Duodenal mucosa (tissue), 2 donors: ENCODE results near the gene TDRD10.
A peak's percentile ranks its signal among the peaks of the same experiment; 100 is the strongest.

ENCODE experiments used
- H3K27ac ChIP-seq: one replicate; pipeline ENCODE4 v1.7.0; 2013; ENCODE audit warnings: low read depth, low read length
- H3K27me3 ChIP-seq, 2 donors: one replicate each; pipeline ENCODE4 v1.7.0; 2013; ENCODE audit warnings: low read length in 2 of 2, control low read depth in 1 of 2; ENCODE audit not compliant: insufficient read depth in 2 of 2, control insufficient read depth in 1 of 2
- H3K36me3 ChIP-seq, 2 donors: one replicate each; pipeline ENCODE4 v1.7.0; 2013; ENCODE audit warnings: low read length in 2 of 2, control low read depth in 1 of 2; ENCODE audit not compliant: insufficient read depth in 2 of 2, control insufficient read depth in 1 of 2
- H3K4me1 ChIP-seq, 2 donors: one replicate each; pipeline ENCODE4 v1.7.0; 2013; ENCODE audit warnings: low read length in 2 of 2, control low read depth in 1 of 2; ENCODE audit not compliant: insufficient read depth in 2 of 2, control insufficient read depth in 1 of 2
- H3K4me3 ChIP-seq, 2 donors: one replicate each; pipeline ENCODE4 v1.7.0; 2013; ENCODE audit warnings: low read length in 2 of 2, low read depth in 1 of 2
- H3K9ac ChIP-seq, 2 donors: one replicate each; pipeline ENCODE4 v1.7.0; 2013; ENCODE audit warnings: low read length in 2 of 2, low read depth in 1 of 2
- H3K9me3 ChIP-seq, 2 donors: one replicate each; pipeline ENCODE4 v1.7.0; 2013; ENCODE audit warnings: low read length in 2 of 2, control low read depth in 1 of 2; ENCODE audit not compliant: control insufficient read depth in 1 of 2

Gene TDRD10, protein sequence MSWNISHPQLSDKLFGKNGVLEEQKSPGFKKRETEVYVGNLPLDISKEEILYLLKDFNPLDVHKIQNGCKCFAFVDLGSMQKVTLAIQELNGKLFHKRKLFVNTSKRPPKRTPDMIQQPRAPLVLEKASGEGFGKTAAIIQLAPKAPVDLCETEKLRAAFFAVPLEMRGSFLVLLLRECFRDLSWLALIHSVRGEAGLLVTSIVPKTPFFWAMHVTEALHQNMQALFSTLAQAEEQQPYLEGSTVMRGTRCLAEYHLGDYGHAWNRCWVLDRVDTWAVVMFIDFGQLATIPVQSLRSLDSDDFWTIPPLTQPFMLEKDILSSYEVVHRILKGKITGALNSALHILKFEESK

DNA sequence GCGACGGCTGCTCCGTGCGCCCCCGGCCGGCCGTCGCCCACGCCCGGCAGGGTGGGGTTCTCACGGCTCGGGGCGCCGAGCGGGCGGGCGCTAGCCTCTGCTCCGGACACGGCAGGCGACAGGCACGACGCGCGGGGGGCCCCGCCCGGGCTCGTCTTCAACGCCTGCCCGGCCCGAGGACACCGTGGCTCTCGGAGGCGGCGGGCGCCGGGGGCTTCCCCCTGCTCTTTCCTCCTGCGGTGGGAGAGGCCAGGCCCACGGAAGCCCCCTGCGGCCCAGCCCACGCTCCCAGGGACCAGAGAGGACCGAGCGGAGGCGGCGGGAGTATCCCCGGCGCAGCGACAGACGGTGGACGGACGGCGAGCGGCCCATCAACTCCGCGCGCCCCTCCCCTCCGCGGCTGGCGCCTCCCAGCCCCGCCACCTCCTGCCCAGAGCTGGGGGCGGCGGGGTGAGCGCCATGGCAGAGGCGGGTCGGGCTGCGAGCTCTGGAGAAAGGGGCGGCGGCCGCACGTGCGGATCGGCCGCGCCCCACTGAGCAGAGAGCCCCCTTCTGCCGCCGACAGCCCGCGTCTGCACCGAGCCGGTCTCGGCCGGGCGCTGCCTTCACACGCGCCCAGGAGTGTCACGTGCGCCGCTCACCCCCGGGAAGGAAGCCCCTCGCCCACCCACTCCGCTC, at the start of gene TDRD10, which contains the start of gene SHE:
Gene TDRD10 (plus strand): TSS at position 154 of the 678 bp plus-strand sequence. CDS start 4,685 bp downstream, outside the sequence.
Gene SHE (minus strand): TSS at position 347 of the 678 bp plus-strand sequence. CDS start 386 bp downstream, outside the sequence.
- no peak within 1 kb of the TSS for H3K27ac ChIP-seq
- H3K9me3 ChIP-seq: no peaks in the 10 kb centered on the region
- H3K27me3 ChIP-seq: peaks cover 32 to 35% of the 10 kb centered on the region in 2 donors
- peak within 1 kb of the TSS; percentile 42 to 62 for H3K4me3 ChIP-seq
- no peaks in the 10 kb centered on the region for H3K36me3 ChIP-seq
- H3K9ac ChIP-seq: peak within 1 kb of the TSS; percentile 9 to 18
- H3K4me1 ChIP-seq: no peaks in the 10 kb centered on the region

DNA sequence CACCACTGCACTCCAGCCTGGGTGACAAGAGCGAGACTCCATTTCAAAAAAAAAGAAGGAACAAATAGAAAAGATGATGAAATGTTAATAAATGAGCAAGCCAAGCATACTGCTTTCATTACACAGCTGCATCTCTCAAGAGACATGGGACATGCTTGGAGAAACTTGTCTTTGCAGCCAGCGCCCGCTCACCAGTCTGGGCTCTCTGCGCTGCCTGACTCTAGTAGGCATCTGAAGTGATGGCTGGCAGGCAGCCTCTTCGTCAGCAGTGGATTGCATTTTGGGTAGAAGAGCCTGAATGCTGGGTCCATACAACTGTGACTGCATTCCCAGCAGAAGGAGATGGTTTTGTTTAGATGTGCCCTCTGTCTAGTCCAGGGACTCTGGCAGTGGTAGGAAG, 48.9 kb upstream of the TDRD10 start:
- no peak overlapping the region for H3K4me3 ChIP-seq
- H3K9ac ChIP-seq: peak overlapping the region in 1 of 2 donors; percentile 12
- no peaks in the 10 kb centered on the region for H3K9me3 ChIP-seq
- H3K36me3 ChIP-seq: peaks cover 40% of the 10 kb centered on the region in 2 donors
- H3K27me3 ChIP-seq: no peaks in the 10 kb centered on the region
- H3K27ac ChIP-seq: no peak overlapping the region
- H3K4me1 ChIP-seq: peaks cover 9 to 13% of the 10 kb centered on the region in 2 donors

DNA sequence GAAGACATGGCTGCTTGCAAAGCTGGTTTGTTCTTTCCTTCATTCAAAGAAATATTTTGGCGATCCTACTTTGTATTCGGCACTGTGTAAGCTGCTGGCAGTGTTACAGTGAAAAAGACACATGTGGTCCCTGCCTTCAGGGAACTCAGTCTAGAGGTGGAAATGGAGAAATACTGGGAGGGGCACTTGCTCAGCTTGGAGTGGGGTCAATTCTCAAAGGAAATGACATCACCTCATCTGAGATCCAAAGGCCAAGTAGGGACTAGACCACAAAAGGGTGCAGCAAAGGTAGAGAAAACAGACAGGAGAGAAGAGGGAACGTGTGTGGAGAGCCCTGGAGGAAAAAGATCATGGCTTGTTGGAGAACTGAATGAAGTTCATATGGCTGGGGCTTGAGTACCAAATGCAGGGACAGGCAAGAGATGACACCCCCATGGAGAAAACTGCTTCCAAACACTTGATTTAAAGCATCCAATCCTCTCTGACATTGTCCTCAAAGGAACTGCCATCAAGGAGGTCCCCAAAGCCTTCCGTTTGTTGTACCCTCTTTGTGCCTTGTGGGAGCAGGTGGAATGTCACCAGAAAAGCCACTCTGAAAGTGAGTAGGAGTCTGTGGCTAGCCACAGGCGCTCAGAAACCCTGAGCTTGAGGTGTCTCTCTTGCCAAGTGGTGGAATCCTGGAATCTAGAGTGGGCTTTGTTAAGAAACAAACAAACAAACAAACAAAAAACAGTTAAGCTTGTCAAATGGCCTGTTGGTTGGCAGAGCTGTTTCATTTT, 48.3 kb upstream of the TDRD10 start:
- Histone ChIP-seq H3K9ac (peak overlapping the region in 1 of 2 donors; percentile 12), H3K9me3 (no peaks in the 10 kb centered on the region), H3K36me3 (peaks cover 36 to 39% of the 10 kb centered on the region in 2 donors), H3K27ac (no peak overlapping the region), H3K4me1 (peaks cover 9 to 13% of the 10 kb centered on the region in 2 donors), H3K27me3 (no peaks in the 10 kb centered on the region), H3K4me3 (no peak overlapping the region)

DNA sequence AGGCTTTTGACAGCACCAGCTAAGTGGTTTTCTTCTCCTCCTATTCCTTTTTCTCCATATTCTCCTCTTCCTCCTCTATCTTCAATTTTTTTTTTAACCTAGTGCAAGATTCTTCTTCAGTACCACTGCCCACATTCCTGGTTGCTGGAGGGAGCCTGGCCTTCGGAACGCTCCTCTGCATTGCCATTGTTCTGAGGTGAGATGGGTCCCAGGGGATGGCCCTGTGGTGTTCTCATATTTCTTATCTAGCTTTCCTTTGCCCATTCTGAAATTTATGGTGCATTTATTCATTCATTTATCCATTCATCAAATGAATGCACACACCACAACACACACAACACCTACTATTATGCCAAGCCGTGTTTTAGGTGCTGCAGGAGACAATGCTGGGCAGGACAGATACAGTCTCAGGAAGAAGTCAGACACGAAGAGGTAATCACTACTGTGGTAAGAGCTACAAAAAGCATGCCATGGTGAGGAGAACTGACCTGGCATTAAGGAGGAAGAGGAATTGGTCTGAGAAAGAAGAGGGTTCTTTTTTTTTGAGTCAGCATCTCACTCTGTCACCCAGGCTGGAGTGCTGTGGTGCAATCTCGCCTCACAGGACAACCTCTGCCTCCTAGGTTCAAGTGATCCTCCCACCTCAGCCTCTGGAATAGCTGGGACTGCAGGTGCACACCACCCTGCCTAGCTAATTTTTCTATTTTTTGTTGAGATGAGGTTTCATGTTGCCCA, 47.5 kb upstream of the TDRD10 start:
- Histone ChIP-seq H3K4me3 (no peak overlapping the region), H3K9ac (no peak overlapping the region), H3K9me3 (no peaks in the 10 kb centered on the region), H3K4me1 (peaks cover 9 to 13% of the 10 kb centered on the region in 2 donors), H3K36me3 (peaks cover 33 to 35% of the 10 kb centered on the region in 2 donors), H3K27me3 (no peaks in the 10 kb centered on the region), H3K27ac (no peak overlapping the region)

DNA sequence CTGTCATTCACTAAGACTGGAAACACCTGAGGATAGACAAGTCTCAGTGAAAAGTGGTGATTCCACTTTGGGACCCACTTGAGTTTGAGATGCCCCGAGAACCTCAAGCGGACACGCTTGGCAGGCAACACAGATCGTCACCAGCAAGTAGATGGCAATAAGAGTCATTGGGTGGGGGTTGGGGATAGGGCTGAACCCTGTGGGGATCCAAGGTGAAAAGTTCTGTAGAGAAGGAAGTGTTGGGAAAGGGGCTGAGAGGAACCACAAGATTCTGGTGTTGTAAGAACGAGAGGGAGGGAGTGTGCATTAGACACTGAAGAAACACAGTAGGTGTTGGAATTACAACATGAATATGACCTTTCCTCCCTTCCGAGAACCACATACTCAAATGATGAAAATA, 45.4 kb upstream of the TDRD10 start:
- H3K9me3 ChIP-seq: no peaks in the 10 kb centered on the region
- peaks cover 23 to 28% of the 10 kb centered on the region in 2 donors for H3K36me3 ChIP-seq
- no peaks in the 10 kb centered on the region for H3K27me3 ChIP-seq
- H3K4me1 ChIP-seq: peaks cover 9 to 11% of the 10 kb centered on the region in 2 donors
- H3K9ac ChIP-seq: no peak overlapping the region
- no peak overlapping the region for H3K27ac ChIP-seq
- no peak overlapping the region for H3K4me3 ChIP-seq

DNA sequence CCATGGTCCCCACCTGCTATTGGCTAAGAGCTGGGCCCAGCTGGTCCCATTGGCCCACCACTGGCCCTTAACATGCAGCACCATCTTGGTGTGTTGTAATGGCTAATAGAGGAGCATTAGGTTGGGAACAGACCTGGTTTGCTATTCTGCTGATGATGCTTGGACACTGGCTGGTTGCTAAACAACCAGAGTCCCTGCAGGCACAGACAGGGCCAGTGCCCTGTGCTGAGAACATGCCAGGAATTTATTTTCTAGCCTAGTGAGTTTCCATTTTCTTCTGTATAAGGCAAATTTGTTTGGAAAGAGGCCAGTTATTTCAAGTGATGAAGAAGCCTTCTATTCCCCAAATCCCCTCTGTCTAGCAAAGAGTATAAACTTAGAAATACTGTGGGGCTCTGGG, 42.9 kb upstream of the TDRD10 start:
- no peaks in the 10 kb centered on the region for H3K27me3 ChIP-seq
- H3K36me3 ChIP-seq: peaks cover 12 to 18% of the 10 kb centered on the region in 2 donors
- no peak overlapping the region for H3K4me3 ChIP-seq
- H3K9ac ChIP-seq: no peak overlapping the region
- peaks cover 4 to 6% of the 10 kb centered on the region in 2 donors for H3K4me1 ChIP-seq
- no peak overlapping the region for H3K27ac ChIP-seq
- H3K9me3 ChIP-seq: no peaks in the 10 kb centered on the region

DNA sequence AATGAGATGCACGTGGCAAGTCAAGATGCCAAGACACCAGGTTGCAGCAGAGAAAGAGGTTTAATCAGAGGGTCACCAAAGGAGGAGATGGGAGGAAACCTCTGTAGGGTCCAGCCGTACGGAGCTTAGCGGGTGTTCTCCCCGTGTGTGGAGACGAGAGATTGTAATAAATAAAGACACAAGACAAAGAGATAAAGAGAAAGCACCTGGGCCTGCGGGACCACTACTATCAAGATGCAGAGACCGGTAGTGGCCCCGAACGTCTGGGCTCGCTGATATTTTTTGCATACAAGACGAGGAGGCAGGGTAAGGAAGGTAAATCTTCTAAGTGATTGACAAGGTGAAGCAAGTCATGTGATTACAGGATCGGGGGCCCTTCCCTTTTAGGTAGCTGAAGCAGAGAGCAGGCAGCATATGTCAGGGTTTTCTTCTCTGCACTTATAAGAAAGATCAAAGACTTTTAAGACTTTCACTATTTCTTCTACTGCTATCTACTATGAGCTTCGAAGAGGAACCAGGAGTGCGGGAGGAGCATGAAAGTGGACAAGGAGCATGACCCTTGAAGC, 41.2 kb upstream of the TDRD10 start:
- peaks cover 3 to 14% of the 10 kb centered on the region in 2 donors for H3K4me1 ChIP-seq
- peaks cover 11 to 21% of the 10 kb centered on the region in 2 donors for H3K36me3 ChIP-seq
- no peak overlapping the region for H3K27ac ChIP-seq
- H3K4me3 ChIP-seq: no peak overlapping the region
- no peak overlapping the region for H3K9ac ChIP-seq
- H3K9me3 ChIP-seq: no peaks in the 10 kb centered on the region
- no peaks in the 10 kb centered on the region for H3K27me3 ChIP-seq

DNA sequence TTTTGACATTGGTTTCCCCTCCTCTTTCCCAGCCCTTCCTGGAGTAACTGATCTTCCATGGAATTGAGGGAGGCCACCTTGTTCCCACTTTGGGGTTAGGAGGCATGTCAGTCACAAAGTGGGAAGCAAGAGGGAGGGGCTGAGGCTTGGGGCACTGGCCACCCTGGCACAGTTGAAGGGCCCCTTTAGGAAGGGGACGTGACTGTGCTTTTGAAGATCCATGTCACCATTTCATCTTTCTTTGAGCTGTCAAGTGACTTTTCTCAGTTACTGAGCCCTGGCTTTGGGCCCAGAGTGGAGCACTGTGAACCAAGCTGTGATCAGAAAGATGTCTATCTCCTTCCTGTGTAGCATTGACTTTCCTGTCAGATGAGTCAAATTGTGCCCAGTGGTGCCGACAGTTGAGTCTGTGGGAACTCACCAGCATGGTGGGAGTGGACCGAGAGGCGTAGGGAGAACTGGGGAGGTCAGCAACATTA, 38.5 kb upstream of the TDRD10 start:
- Histone ChIP-seq H3K27ac (no peak overlapping the region), H3K27me3 (no peaks in the 10 kb centered on the region), H3K4me1 (peaks cover 9 to 14% of the 10 kb centered on the region in 2 donors), H3K4me3 (no peak overlapping the region), H3K9me3 (no peaks in the 10 kb centered on the region), H3K36me3 (peaks cover 11 to 14% of the 10 kb centered on the region in 2 donors), H3K9ac (no peak overlapping the region)

DNA sequence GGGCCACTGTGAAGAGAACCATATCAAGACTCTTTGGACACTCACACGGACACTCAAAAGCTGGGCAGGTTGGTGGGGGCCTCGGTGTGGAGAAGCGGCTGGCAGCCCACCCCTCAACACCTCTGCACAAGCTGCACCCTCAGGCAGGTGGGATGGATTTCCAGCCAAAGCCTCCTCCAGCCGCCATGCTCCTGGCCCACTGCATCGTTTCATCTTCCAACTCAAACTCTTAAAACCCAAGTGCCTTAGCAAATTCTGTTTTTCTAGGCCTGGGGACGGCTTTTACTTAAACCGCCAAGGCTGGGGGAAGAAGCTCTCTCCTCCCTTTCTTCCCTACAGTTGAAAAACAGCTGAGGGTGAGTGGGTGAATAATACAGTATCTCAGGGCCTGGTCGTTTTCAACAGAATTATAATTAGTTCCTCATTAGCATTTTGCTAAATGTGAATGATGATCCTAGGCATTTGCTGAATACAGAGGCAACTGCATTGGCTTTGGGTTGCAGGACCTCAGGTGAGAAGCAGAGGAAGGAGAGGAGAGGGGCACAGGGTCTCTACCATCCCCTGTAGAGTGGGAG, 36.3 kb upstream of the TDRD10 start:
- no peak overlapping the region for H3K27ac ChIP-seq
- H3K9ac ChIP-seq: no peak overlapping the region
- no peaks in the 10 kb centered on the region for H3K27me3 ChIP-seq
- peaks cover 14% of the 10 kb centered on the region in 2 donors for H3K36me3 ChIP-seq
- no peak overlapping the region for H3K4me3 ChIP-seq
- peaks cover 9 to 14% of the 10 kb centered on the region in 2 donors for H3K4me1 ChIP-seq
- H3K9me3 ChIP-seq: no peaks in the 10 kb centered on the region
